ENCODE measurements around the gene TNS2.
A peak's percentile ranks its signal among the peaks of the same experiment; 100 is the strongest.

The TNS2 gene

GRCh38 chr12:53042607-53043454 lies 7.0 kb upstream of the TNS2 start:
- peak overlapping the region; percentile 11 for H3K27ac ChIP-seq (ENCODE audit: insufficient read depth, low read depth, low read length, poor library complexity, severe bottlenecking)
- WGBS, 2 experiments, result 77% methylated on average over 7 of the region's 7 CpGs

DNA sequence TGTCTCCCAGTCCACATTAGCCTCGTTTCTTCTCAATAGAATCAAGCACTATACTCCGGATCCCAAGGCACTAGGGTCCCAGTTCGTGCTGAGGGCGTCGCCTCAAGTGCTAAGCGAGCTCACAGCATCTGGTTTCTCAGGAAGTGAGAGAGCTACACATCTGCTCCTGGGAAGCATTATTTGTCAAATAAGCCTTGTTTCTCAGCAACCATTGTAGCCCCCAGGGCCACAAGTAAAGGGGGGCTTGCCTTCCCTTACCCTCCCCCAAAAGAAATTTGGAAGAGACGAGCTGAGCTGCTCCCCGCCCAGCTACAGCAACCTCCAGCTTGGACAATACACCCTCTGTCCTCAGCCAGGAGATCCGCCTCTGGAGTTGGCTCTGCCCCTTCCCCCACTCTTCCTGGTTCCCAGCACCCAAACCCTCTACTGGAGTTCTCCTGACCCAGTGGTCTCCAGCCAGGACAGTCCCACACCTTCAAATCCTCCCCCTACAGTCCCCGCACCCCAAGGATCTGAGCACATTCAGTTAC lies 5.7 kb upstream of the TNS2 start:
- H3K4me3 ChIP-seq (ENCODE audit: insufficient read depth, low read depth, low read length), result no peak overlapping the region
- no peak overlapping the region for H3K27ac ChIP-seq (ENCODE audit: insufficient read depth, low read depth, low read length, poor library complexity, severe bottlenecking)
- H3K36me3 ChIP-seq (ENCODE audit: control insufficient read depth, insufficient read depth, low read length), result peaks cover 4% of the 10 kb centered on the region
- peaks cover 26% of the 10 kb centered on the region for H3K4me1 ChIP-seq (ENCODE audit: control insufficient read depth, insufficient read depth, low read length)
- H3K9me3 ChIP-seq (ENCODE audit: control insufficient read depth, low read length), result no peaks in the 10 kb centered on the region
- 60 to 64% methylated on average over 10 of the region's 10 CpGs for WGBS, 2 experiments
- H3K27me3 ChIP-seq (ENCODE audit: control insufficient read depth, insufficient read depth, low read length, poor library complexity, severe bottlenecking), result peaks cover 13% of the 10 kb centered on the region

More at GRCh38 chr12:53042607-53043454, 7.0 kb upstream of the TNS2 start:
- Histone ChIP-seq H3K9me3 (ENCODE audit: control insufficient read depth, low read length) (no peaks in the 10 kb centered on the region), H3K4me1 (ENCODE audit: control insufficient read depth, insufficient read depth, low read length) (peaks cover 13% of the 10 kb centered on the region), H3K4me3 (ENCODE audit: insufficient read depth, low read depth, low read length) (no peak overlapping the region), H3K27me3 (ENCODE audit: control insufficient read depth, insufficient read depth, low read length, poor library complexity, severe bottlenecking) (peaks cover 13% of the 10 kb centered on the region), H3K36me3 (ENCODE audit: control insufficient read depth, insufficient read depth, low read length) (peaks cover 8% of the 10 kb centered on the region)

DNA sequence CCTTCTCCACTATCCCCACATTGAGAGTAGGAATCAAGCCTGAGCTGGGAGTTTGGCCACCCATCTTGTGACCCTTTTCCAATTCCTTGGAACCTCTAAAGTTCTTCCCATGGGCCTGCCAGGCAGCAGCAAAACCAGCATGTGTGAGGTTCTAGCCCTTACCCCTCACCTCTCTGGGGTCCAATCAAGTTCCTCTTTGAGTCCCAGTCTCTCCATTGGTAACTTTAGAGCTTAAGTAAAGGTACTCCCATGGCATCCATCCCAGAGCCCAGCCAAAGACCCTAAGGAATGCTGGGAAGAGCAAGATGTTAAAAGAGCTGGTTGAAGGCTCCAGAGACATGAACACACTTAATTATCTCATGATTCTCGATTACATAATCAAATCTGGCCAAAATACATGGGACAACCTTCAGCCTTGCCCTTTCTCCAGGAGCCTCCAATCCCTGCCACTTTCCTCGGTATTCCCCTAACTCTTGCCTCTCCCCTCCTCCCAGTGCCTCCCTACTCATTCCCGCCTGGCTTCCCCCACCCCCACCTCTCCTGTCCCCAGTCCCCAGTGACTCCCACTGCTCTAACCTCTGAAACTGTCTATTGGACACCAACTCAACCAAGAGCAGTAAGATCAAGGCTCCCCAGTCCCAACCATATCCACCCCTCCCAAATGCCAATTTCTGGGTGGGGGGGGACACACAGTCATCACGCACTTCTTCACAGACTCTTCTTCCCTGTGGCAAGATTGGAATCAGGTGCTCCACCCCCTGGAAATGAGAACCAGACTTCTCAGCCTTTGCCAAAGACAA lies 4.8 kb upstream of the TNS2 start:
- Histone ChIP-seq H3K27ac (ENCODE audit: insufficient read depth, low read depth, low read length, poor library complexity, severe bottlenecking) (no peak overlapping the region), H3K9me3 (ENCODE audit: control insufficient read depth, low read length) (no peaks in the 10 kb centered on the region), H3K4me3 (ENCODE audit: insufficient read depth, low read depth, low read length) (no peak overlapping the region), H3K36me3 (ENCODE audit: control insufficient read depth, insufficient read depth, low read length) (no peaks in the 10 kb centered on the region), H3K27me3 (ENCODE audit: control insufficient read depth, insufficient read depth, low read length, poor library complexity, severe bottlenecking) (peaks cover 13% of the 10 kb centered on the region), H3K4me1 (ENCODE audit: control insufficient read depth, insufficient read depth, low read length) (peaks cover 35% of the 10 kb centered on the region)
- WGBS, 2 experiments, result 69 to 81% methylated on average over 4 of the region's 4 CpGs

DNA sequence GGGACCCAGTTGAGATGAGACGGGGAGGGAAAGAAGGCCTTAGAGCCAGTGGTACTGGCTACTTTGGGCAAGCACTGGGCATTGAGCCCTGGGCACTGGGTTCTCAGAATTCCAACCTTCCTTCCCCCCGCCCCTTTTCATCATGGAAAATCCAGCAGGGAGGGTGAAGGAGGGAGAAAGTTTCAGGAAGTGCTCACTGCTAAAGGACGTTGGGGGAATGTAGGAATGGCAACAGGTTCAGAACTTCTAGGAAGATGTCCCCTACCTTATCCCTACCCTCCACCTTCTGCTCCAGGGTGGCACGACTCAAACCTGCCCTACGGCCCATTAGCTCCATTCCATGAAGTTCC lies 4.2 kb upstream of the TNS2 start:
- WGBS, 2 experiments, result 68 to 83% methylated on average over 4 of the region's 5 CpGs
- H3K27ac ChIP-seq (ENCODE audit: insufficient read depth, low read depth, low read length, poor library complexity, severe bottlenecking), result no peak overlapping the region
- no peak overlapping the region for H3K4me3 ChIP-seq (ENCODE audit: insufficient read depth, low read depth, low read length)

GRCh38 chr12:53046655-53047220 lies 3.1 kb upstream of the TNS2 start:
- peaks cover 49% of the 10 kb centered on the region for H3K4me1 ChIP-seq (ENCODE audit: control insufficient read depth, insufficient read depth, low read length)
- H3K27me3 ChIP-seq (ENCODE audit: control insufficient read depth, insufficient read depth, low read length, poor library complexity, severe bottlenecking), result peaks cover 13% of the 10 kb centered on the region
- no peaks in the 10 kb centered on the region for H3K36me3 ChIP-seq (ENCODE audit: control insufficient read depth, insufficient read depth, low read length)
- H3K4me3 ChIP-seq (ENCODE audit: insufficient read depth, low read depth, low read length), result peak overlapping the region; percentile 56
- no peaks in the 10 kb centered on the region for H3K9me3 ChIP-seq (ENCODE audit: control insufficient read depth, low read length)
- WGBS, 2 experiments, result 1% methylated on average over 44 of the region's 44 CpGs
- peak overlapping the region; percentile 79 for H3K27ac ChIP-seq (ENCODE audit: insufficient read depth, low read depth, low read length, poor library complexity, severe bottlenecking)

More for the DNA sequence above, 4.2 kb upstream of the TNS2 start:
- H3K27me3 ChIP-seq (ENCODE audit: control insufficient read depth, insufficient read depth, low read length, poor library complexity, severe bottlenecking), result peaks cover 13% of the 10 kb centered on the region
- no peaks in the 10 kb centered on the region for H3K36me3 ChIP-seq (ENCODE audit: control insufficient read depth, insufficient read depth, low read length)
- H3K9me3 ChIP-seq (ENCODE audit: control insufficient read depth, low read length), result no peaks in the 10 kb centered on the region
- H3K4me1 ChIP-seq (ENCODE audit: control insufficient read depth, insufficient read depth, low read length), result peaks cover 41% of the 10 kb centered on the region

DNA sequence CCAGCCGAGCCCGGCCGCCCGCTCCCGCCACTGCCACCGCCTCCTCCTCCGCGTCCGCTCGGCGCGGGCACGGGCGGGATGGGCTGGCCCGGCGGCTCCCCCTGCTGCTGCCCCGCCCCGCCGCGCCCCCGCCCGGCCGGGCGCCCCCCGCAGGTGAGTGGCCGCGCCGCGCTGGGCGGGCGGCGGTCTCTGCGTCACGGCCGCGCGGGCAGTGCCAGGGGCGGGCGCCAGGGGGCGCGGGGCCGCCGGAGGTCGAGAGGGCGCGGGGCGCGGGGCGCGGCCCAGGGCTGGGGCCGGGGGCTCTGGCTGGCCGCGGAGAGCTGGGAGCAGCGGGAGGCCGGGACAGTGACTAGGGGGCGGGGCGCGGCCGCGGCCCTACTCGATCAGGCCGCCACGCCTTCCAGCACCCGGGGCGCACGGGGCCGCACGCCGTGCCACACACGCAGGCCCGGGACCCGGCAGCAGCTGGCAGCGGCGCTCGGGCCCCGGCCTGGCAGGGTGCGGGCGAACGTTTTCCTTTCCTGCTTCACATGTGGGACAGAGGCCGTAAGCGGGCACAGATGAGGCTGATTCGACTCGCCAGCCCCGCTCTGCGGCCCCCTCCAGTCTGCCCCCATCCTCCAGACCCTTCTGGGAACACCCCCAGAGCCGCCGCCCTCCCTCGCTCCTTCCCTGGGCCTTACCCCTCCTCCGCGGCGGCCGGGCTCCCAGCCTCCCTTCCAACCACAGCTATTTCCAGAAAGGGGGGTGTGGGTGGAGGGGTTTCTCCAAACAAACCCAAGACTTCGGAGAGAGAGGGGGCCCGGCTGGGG lies 2.4 kb upstream of the TNS2 start:
- Histone ChIP-seq H3K36me3 (ENCODE audit: control insufficient read depth, insufficient read depth, low read length) (no peaks in the 10 kb centered on the region), H3K9me3 (ENCODE audit: control insufficient read depth, low read length) (no peaks in the 10 kb centered on the region), H3K27me3 (ENCODE audit: control insufficient read depth, insufficient read depth, low read length, poor library complexity, severe bottlenecking) (peaks cover 13% of the 10 kb centered on the region), H3K4me3 (ENCODE audit: insufficient read depth, low read depth, low read length) (peak overlapping the region; percentile 56), H3K27ac (ENCODE audit: insufficient read depth, low read depth, low read length, poor library complexity, severe bottlenecking) (peak overlapping the region; percentile 74), H3K4me1 (ENCODE audit: control insufficient read depth, insufficient read depth, low read length) (peaks cover 48% of the 10 kb centered on the region)
- 1% methylated on average over 90 to 94 of the region's 94 CpGs for WGBS, 2 experiments

GRCh38 chr12:53048033-53048779 lies 1.7 kb upstream of the TNS2 start:
- H3K27me3 ChIP-seq (ENCODE audit: control insufficient read depth, insufficient read depth, low read length, poor library complexity, severe bottlenecking), result peaks cover 13% of the 10 kb centered on the region
- H3K9me3 ChIP-seq (ENCODE audit: control insufficient read depth, low read length), result no peaks in the 10 kb centered on the region
- WGBS, 2 experiments, result 20% methylated on average over 10 of the region's 10 CpGs
- H3K36me3 ChIP-seq (ENCODE audit: control insufficient read depth, insufficient read depth, low read length), result no peaks in the 10 kb centered on the region
- peak overlapping the region; percentile 22 for H3K27ac ChIP-seq (ENCODE audit: insufficient read depth, low read depth, low read length, poor library complexity, severe bottlenecking)
- H3K4me1 ChIP-seq (ENCODE audit: control insufficient read depth, insufficient read depth, low read length), result peaks cover 43% of the 10 kb centered on the region
- H3K4me3 ChIP-seq (ENCODE audit: insufficient read depth, low read depth, low read length), result peak overlapping the region; percentile 32

- H3K4me1 ChIP-seq (ENCODE audit: control insufficient read depth, insufficient read depth, low read length), result peaks cover 43% of the 10 kb centered on the region
- H3K27ac ChIP-seq (ENCODE audit: insufficient read depth, low read depth, low read length, poor library complexity, severe bottlenecking), result peak overlapping the region; percentile 22
- H3K36me3 ChIP-seq (ENCODE audit: control insufficient read depth, insufficient read depth, low read length), result no peaks in the 10 kb centered on the region
- H3K27me3 ChIP-seq (ENCODE audit: control insufficient read depth, insufficient read depth, low read length, poor library complexity, severe bottlenecking), result peaks cover 13% of the 10 kb centered on the region
- WGBS, 2 experiments, result 24 to 27% methylated on average over 6 of the region's 6 CpGs
- no peaks in the 10 kb centered on the region for H3K9me3 ChIP-seq (ENCODE audit: control insufficient read depth, low read length)
- H3K4me3 ChIP-seq (ENCODE audit: insufficient read depth, low read depth, low read length), result no peak overlapping the region
Measured at GRCh38 chr12:53048780-53049401, 974 bp upstream of the TNS2 start.

All from ectodermal cell (in vitro differentiated cells).